WI38 (cell line): ENCODE results near the gene CCHCR1.
A peak's percentile ranks its signal among the peaks of the same experiment; 100 is the strongest.
"Not testable (repeated sequence)": the region's sequence is repeated elsewhere in the genome, so short reads cannot be mapped to it uniquely, and the experiment has no call there.

Experiments
- H3K4me3 ChIP-seq: 2 replicates; pipeline ENCODE4 v1.5.1; 2011; ENCODE audit warnings: low read depth, mild to moderate bottlenecking, control low read depth, low read length
- TF ChIP-seq, protein P1 (sequence below): IDR thresholded peaks from 2 replicates; pipeline ENCODE4 v1.5.1; 2012; ENCODE audit warnings: low read depth, mild to moderate bottlenecking, control low read depth, low read length

CCHCR1 gene

GRCh38 chr6:31165986-31166385, 8.4 kb upstream of the CCHCR1 start:
- TF ChIP-seq, protein P1, sequence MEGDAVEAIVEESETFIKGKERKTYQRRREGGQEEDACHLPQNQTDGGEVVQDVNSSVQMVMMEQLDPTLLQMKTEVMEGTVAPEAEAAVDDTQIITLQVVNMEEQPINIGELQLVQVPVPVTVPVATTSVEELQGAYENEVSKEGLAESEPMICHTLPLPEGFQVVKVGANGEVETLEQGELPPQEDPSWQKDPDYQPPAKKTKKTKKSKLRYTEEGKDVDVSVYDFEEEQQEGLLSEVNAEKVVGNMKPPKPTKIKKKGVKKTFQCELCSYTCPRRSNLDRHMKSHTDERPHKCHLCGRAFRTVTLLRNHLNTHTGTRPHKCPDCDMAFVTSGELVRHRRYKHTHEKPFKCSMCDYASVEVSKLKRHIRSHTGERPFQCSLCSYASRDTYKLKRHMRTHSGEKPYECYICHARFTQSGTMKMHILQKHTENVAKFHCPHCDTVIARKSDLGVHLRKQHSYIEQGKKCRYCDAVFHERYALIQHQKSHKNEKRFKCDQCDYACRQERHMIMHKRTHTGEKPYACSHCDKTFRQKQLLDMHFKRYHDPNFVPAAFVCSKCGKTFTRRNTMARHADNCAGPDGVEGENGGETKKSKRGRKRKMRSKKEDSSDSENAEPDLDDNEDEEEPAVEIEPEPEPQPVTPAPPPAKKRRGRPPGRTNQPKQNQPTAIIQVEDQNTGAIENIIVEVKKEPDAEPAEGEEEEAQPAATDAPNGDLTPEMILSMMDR, result no peak
- no peak overlapping the region for H3K4me3 ChIP-seq

GRCh38 chr6:31165064-31165832, 7.6 kb upstream of the CCHCR1 start:
- not testable (repeated sequence) for H3K4me3 ChIP-seq

DNA sequence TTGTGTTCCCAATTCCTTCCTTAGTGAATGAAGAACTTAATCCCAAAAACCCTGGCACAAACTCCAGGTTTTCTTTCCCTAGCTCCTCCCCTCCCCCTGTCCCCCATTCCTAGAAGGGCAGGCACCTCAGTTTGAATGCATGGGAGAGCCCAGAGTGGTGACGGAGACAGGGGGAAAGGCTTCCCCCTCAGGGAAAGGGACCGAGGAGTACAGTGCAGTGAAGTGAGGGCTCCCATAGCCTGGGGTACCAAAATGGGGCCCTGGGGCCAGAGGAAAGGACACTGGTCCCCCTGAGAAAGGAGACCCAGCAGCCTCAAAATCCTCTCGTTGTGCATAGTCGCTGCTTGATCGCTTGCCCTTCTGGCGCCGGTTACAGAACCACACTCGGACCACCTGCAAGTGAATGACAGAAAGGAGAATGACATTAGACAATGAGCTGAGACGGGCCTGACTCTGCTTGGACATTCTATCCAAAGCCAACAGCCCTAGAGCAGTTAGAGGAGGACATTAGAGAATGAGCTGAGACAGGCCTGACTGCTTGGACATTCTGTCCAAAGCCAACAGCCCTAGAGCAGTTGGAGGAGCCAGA, 7.0 kb upstream of the CCHCR1 start:
- not testable (repeated sequence) for H3K4me3 ChIP-seq

- TF ChIP-seq, protein P1, result no peak
- H3K4me3 ChIP-seq, result no peak overlapping the region
Observed at GRCh38 chr6:31163922-31164321, 6.3 kb upstream of the CCHCR1 start.

DNA sequence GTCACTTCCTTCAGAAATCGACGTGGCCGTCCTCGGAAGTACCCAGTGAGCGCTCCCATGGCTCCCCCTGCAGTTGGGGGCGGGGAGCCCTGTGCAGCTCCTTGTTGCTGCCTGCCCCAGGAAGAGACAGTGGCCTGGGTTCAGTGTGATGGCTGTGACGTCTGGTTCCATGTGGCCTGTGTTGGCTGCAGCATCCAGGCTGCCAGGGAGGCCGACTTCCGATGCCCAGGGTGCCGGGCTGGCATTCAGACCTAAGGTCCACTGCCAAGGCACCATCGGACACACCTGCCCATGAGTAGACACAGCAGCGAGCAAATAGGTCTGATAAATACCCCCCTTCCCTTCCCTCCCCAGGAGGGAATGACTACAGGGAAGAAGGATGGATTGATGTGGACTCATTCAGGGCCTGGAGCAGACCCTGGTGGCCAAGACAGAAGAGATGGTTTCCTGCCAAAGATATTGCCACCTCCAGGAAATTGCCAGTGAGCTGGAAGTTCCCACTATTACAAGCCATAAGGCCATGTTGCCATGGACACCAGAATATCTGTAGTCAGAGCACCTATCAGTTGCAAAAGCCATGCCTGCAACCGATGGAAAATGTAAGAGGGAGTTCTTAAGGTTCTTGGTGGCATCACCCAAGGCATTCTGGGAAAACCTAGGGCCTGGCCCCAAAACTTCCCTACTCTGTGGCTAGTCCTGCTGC, 5.0 kb upstream of the CCHCR1 start:
- no peak overlapping the region for H3K4me3 ChIP-seq
- TF ChIP-seq, protein P1, result no peak

- no peak overlapping the region for H3K4me3 ChIP-seq
- TF ChIP-seq, protein P1, result no peak
Observed at GRCh38 chr6:31161216-31162126, 3.9 kb upstream of the CCHCR1 start.

- TF ChIP-seq, protein P1, result no peak
- peak overlapping the region; percentile 67 for H3K4me3 ChIP-seq
Observed at GRCh38 chr6:31158863-31159855, 1.6 kb upstream of the CCHCR1 start.
